HG03565 (cell line): ENCODE data around the gene AGR3.

ENCODE experiments used
- ATAC-seq: cut with Tn5 transposase; IDR thresholded peaks from one replicate; pipeline ENCODE4 v1.9.1; 2021; ENCODE audit warnings: mild to moderate bottlenecking, moderate library complexity; ENCODE audit not compliant: unreplicated experiment

The AGR3 gene

GRCh38 chr7:16838386-16838785 lies 43.4 kb downstream of the AGR3 start:
- ATAC-seq, result no peak

GRCh38 chr7:16836481-16836880 lies 45.3 kb downstream of the AGR3 start:
- no peak for ATAC-seq

- ATAC-seq, result no peak
These were observed 48.4 kb downstream of the AGR3 start for GRCh38 chr7:16833373-16833772.

GRCh38 chr7:16826060-16826459 lies 55.7 kb downstream of the AGR3 start:
- no peak for ATAC-seq

- no peak for ATAC-seq
These were observed 59.8 kb downstream of the AGR3 start for GRCh38 chr7:16822029-16822428.

- ATAC-seq, result no peak
These were observed 63.1 kb downstream of the AGR3 start for GRCh38 chr7:16818732-16819131.

GRCh38 chr7:16817536-16817935 lies 64.2 kb downstream of the AGR3 start:
- no peak for ATAC-seq

- ATAC-seq, result no peak
These were observed 65.0 kb downstream of the AGR3 start for GRCh38 chr7:16816824-16817223.

- ATAC-seq, result no peak
These were observed 66.8 kb downstream of the AGR3 start for GRCh38 chr7:16815001-16815400.

- ATAC-seq, result no peak
These were observed 68.6 kb downstream of the AGR3 start for GRCh38 chr7:16813232-16813616.

- ATAC-seq, result no peak
These were observed 69.1 kb downstream of the AGR3 start for GRCh38 chr7:16812542-16813231.

- no peak for ATAC-seq
These were observed 70.2 kb downstream of the AGR3 start for GRCh38 chr7:16811551-16811950.

GRCh38 chr7:16810573-16810972 lies 71.2 kb downstream of the AGR3 start:
- ATAC-seq, result no peak

GRCh38 chr7:16810112-16810511 lies 71.7 kb downstream of the AGR3 start:
- ATAC-seq, result no peak
